OCI-LY1 (cell line): Measurements from ENCODE around the gene ARL15.

ENCODE experiments used
- EZH2 ChIP-seq: fragments of 200-600 bp; sonication (generic), shearing (Covaris generic); IDR thresholded peaks from 2 replicates; pipeline ENCODE4 v1.8.0; 2017; ENCODE audit warnings: borderline replicate concordance, mixed run types, mild to moderate bottlenecking, antibody characterized with exemption, low read length, moderate library complexity, mixed read lengths
- TF ChIP-seq, protein P1 (sequence below): fragments of 200-600 bp; sonication (generic), shearing (Covaris generic); IDR thresholded peaks from 2 replicates; pipeline ENCODE4 v1.5.1; 2017; ENCODE audit warnings: mild to moderate bottlenecking, antibody characterized with exemption, low read length, moderate library complexity, mixed read lengths

DNA sequence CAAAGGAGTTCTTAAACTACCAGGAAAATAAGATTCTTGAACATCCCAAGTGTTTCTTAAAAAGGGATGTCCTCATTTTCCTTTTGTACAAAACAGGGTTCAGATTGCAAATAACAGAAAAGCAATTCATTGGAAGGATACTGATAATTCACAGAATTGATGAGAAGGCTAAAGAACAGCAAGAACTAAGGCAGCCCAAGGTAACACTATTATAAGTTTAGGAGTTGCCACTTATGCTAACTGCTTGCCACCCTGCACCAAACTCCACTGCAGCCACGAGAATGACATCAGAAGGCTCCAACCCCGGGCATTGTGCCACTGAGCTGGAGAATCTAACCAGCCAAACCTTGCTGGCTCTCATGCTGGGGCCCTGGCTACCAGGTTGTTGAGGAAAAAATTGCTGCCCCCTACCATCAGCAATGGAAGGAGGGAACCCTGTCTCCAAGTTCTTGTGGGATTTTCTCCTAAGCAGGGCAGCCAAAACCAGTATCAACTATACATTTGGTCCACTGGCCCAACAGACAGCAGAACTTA is 123.4 kb downstream of the ARL15 start:
- TF ChIP-seq, protein P1, sequence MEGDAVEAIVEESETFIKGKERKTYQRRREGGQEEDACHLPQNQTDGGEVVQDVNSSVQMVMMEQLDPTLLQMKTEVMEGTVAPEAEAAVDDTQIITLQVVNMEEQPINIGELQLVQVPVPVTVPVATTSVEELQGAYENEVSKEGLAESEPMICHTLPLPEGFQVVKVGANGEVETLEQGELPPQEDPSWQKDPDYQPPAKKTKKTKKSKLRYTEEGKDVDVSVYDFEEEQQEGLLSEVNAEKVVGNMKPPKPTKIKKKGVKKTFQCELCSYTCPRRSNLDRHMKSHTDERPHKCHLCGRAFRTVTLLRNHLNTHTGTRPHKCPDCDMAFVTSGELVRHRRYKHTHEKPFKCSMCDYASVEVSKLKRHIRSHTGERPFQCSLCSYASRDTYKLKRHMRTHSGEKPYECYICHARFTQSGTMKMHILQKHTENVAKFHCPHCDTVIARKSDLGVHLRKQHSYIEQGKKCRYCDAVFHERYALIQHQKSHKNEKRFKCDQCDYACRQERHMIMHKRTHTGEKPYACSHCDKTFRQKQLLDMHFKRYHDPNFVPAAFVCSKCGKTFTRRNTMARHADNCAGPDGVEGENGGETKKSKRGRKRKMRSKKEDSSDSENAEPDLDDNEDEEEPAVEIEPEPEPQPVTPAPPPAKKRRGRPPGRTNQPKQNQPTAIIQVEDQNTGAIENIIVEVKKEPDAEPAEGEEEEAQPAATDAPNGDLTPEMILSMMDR: no peak
- no peak for TF ChIP-seq EZH2
